ENCODE measurements around the gene FKBP15. TPM values are rescaled to one million over a fixed set of nuclear protein-coding genes. Genes with fewer than 3 reads are reported as not detected.

The FKBP15 gene
- total and polyA plus RNA-seq, 2 of the 13 experiments (the other 11 are each of a cell fraction or from before 2014, with no cell fraction given): 12.3 to 18.6 TPM

DNA sequence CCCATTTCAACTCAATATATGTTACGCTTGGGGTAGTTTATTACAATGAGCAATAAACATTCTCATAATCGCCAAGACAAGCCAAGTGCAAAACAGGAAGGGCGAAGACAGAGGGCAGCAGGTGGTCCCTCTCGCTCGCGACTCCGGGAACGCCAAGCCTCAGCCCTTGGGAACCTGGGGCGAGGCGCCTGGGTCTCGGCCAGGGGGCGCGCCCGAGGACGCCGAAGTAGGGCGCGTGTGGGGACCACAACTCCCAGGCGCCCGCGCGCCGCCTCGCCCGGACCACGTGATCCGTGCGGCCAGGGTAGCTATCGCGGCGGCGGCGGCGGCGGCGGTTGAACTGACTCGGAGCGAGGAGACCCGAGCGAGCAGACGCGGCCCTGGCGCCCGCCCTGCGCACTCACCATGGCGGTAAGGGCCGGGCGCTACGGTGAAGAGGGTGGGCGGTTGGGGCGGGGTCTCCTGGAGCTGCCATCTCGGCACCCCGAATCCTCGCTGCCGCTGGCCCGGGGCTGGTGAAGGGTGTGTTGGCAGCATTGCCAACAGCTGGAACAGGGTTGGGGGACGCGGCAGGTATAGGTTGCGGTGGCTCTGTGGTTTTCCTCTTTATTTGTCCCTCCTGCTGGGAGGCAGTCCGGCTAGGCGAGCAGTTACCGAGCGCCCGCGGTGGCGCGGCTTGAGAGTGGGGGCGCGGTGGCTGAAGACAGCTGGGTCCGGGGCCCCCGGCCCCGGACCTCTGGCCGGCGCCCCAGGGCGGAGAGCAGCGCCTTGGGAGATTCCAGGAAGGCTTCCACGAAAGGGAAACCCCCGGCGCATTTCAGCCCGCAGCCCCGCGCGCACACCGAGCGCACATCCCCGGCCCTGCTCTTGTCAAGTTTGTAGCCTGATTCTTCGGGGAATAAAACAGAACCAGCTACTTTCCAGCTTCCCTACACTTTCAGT, 70.1 kb downstream of the FKBP15 start, which contains the start of gene SLC31A2 (continued):
- TF ChIP-seq, protein P1, sequence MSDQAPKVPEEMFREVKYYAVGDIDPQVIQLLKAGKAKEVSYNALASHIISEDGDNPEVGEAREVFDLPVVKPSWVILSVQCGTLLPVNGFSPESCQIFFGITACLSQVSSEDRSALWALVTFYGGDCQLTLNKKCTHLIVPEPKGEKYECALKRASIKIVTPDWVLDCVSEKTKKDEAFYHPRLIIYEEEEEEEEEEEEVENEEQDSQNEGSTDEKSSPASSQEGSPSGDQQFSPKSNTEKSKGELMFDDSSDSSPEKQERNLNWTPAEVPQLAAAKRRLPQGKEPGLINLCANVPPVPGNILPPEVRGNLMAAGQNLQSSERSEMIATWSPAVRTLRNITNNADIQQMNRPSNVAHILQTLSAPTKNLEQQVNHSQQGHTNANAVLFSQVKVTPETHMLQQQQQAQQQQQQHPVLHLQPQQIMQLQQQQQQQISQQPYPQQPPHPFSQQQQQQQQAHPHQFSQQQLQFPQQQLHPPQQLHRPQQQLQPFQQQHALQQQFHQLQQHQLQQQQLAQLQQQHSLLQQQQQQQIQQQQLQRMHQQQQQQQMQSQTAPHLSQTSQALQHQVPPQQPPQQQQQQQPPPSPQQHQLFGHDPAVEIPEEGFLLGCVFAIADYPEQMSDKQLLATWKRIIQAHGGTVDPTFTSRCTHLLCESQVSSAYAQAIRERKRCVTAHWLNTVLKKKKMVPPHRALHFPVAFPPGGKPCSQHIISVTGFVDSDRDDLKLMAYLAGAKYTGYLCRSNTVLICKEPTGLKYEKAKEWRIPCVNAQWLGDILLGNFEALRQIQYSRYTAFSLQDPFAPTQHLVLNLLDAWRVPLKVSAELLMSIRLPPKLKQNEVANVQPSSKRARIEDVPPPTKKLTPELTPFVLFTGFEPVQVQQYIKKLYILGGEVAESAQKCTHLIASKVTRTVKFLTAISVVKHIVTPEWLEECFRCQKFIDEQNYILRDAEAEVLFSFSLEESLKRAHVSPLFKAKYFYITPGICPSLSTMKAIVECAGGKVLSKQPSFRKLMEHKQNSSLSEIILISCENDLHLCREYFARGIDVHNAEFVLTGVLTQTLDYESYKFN (CRISPR knock-in tag; conservative IDR thresholded peaks at IDR 0.05): 0 out of 2 replicates have a peak, but pooled peaks have one; percentile 19
- TF ChIP-seq HDAC1 (CRISPR knock-in tag; IDR thresholded peaks at IDR 0.05): peak; percentile 58
- no peak; the same call in 1 of the 2 replicates for TF ChIP-seq ZC3H13 (CRISPR knock-in tag; IDR thresholded peaks at IDR 0.05)
- TF ChIP-seq CEBPG (CRISPR knock-in tag; IDR thresholded peaks at IDR 0.05): no peak
- no peak; the same call in 1 of the 2 replicates for TF ChIP-seq SMAD3 (CRISPR knock-in tag; IDR thresholded peaks at IDR 0.05)
- TF ChIP-seq SALL1 (CRISPR knock-in tag; IDR thresholded peaks at IDR 0.05): peak; percentile 78
- peak; percentile 72; the same call in 1 of the 2 replicates for TF ChIP-seq MYC (CRISPR knock-in tag; IDR thresholded peaks at IDR 0.05; ENCODE audit: borderline replicate concordance)
- TF ChIP-seq FOXO4 (CRISPR knock-in tag; conservative IDR thresholded peaks at IDR 0.05): no peak
- TF ChIP-seq U2AF1 (optimal IDR thresholded peaks at IDR 0.05; ENCODE audit: low read depth, low read length): no peak
- TF ChIP-seq SIN3B (IDR thresholded peaks at IDR 0.05; ENCODE audit: low read length): no peak
- 0 out of 2 replicates have a peak, but pooled peaks have one; percentile 10 for TF ChIP-seq RXRB (CRISPR knock-in tag; IDR thresholded peaks at IDR 0.05; ENCODE audit: borderline replicate concordance)
- TF ChIP-seq, protein P2, sequence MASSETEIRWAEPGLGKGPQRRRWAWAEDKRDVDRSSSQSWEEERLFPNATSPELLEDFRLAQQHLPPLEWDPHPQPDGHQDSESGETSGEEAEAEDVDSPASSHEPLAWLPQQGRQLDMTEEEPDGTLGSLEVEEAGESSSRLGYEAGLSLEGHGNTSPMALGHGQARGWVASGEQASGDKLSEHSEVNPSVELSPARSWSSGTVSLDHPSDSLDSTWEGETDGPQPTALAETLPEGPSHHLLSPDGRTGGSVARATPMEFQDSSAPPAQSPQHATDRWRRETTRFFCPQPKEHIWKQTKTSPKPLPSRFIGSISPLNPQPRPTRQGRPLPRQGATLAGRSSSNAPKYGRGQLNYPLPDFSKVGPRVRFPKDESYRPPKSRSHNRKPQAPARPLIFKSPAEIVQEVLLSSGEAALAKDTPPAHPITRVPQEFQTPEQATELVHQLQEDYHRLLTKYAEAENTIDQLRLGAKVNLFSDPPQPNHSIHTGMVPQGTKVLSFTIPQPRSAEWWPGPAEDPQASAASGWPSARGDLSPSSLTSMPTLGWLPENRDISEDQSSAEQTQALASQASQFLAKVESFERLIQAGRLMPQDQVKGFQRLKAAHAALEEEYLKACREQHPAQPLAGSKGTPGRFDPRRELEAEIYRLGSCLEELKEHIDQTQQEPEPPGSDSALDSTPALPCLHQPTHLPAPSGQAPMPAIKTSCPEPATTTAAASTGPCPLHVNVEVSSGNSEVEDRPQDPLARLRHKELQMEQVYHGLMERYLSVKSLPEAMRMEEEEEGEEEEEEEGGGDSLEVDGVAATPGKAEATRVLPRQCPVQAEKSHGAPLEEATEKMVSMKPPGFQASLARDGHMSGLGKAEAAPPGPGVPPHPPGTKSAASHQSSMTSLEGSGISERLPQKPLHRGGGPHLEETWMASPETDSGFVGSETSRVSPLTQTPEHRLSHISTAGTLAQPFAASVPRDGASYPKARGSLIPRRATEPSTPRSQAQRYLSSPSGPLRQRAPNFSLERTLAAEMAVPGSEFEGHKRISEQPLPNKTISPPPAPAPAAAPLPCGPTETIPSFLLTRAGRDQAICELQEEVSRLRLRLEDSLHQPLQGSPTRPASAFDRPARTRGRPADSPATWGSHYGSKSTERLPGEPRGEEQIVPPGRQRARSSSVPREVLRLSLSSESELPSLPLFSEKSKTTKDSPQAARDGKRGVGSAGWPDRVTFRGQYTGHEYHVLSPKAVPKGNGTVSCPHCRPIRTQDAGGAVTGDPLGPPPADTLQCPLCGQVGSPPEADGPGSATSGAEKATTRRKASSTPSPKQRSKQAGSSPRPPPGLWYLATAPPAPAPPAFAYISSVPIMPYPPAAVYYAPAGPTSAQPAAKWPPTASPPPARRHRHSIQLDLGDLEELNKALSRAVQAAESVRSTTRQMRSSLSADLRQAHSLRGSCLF (CRISPR knock-in tag; IDR thresholded peaks at IDR 0.05; ENCODE audit: borderline replicate concordance): no peak
- no peak for TF ChIP-seq AHR (CRISPR knock-in tag; IDR thresholded peaks at IDR 0.05)
- TF ChIP-seq, protein P3, sequence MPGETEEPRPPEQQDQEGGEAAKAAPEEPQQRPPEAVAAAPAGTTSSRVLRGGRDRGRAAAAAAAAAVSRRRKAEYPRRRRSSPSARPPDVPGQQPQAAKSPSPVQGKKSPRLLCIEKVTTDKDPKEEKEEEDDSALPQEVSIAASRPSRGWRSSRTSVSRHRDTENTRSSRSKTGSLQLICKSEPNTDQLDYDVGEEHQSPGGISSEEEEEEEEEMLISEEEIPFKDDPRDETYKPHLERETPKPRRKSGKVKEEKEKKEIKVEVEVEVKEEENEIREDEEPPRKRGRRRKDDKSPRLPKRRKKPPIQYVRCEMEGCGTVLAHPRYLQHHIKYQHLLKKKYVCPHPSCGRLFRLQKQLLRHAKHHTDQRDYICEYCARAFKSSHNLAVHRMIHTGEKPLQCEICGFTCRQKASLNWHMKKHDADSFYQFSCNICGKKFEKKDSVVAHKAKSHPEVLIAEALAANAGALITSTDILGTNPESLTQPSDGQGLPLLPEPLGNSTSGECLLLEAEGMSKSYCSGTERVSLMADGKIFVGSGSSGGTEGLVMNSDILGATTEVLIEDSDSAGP (CRISPR knock-in tag; IDR thresholded peaks at IDR 0.05; ENCODE audit: borderline replicate concordance): peak; percentile 74; the same call in 1 of the 2 replicates
- TF ChIP-seq HHEX (CRISPR knock-in tag; IDR thresholded peaks at IDR 0.05): no peak
- no peak for TF ChIP-seq NFYB (CRISPR knock-in tag; IDR thresholded peaks at IDR 0.05)
- TF ChIP-seq MTA3 (CRISPR knock-in tag; IDR thresholded peaks at IDR 0.05): no peak

Data from HepG2 (cell line).